ENCODE data around the gene JARID2. TPM values are rescaled to one million over a fixed set of nuclear protein-coding genes. Genes with fewer than 3 reads are reported as not detected.
A peak's percentile ranks its signal among the peaks of the same experiment; 100 is the strongest.

The JARID2 gene
- total and polyA plus RNA-seq, 2 of the 13 experiments (the other 11 are each of a cell fraction or from before 2014, with no cell fraction given), result 7.5 to 10.3 TPM

DNA sequence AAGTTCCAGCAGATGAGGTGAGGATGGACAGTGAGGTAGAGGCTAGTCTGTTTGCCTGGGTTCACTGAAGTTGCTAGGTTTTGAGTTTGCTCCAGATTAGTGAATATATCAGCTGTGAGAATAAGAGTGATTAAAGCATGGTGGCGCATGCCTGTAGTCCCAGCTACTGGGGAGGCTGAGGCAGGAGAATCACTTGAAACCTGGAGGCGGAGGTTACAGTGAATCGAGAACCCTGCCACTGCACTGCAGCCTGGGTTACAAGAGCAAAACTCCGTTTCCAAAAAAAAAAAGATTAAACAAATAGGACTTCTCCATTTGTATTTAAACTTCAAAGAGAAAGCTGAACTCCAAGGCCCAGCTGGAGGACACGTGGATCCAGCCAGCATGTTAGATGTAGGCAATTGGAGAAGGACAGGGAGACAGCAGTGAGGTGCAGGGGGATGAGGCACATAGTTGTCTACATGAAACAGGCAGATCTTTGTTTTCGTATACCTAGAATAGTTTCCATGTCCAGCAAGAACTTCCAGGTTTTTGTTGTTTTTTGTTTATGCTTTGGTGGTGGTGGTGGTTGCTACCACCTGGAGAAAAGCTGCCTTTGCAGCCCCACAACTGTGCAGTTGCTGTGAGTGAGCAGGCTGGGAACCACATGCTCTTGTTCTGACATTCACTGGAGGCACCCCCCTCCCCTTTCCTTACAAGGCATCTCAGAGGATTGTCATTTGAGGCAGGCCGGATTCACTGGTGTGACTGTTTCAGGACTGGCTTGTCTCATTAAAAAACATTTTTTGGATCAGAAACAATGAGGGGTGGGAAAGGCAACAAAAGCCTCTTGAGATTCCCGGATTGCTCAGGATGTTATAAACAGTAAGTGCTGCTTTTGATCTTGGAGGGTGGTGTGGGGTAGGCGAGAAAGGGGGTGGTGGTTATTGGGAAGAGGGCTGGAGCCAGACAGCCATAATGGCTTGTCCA, 72.3 kb downstream of the JARID2 start (continued):
- TF ChIP-seq ZNF629 (CRISPR knock-in tag; conservative IDR thresholded peaks at IDR 0.05) (no peak), ZBTB42 (CRISPR knock-in tag; IDR thresholded peaks at IDR 0.05) (no peak), ZNF790 (CRISPR knock-in tag; IDR thresholded peaks at IDR 0.05; ENCODE audit: borderline replicate concordance) (no peak), CEBPB (IDR thresholded peaks at IDR 0.05; ENCODE audit: borderline replicate concordance, low read depth, low read length) (no peak), EP300 (IDR thresholded peaks at IDR 0.05; ENCODE audit: low read depth in 2 of 2, low read length in 2 of 2) (peak in 1 of 2 experiments; percentile 42; a peak in 2 of 4 replicates), EP300 (CRISPR knock-in tag; IDR thresholded peaks at IDR 0.05; ENCODE audit: borderline replicate concordance) (no peak), ZNF850 (CRISPR knock-in tag; conservative IDR thresholded peaks at IDR 0.05) (no peak), ZBTB20 (CRISPR knock-in tag; IDR thresholded peaks at IDR 0.05; ENCODE audit: borderline replicate concordance, low read depth) (no peak), SSRP1 (CRISPR knock-in tag; IDR thresholded peaks at IDR 0.05) (no peak), ZNF557 (CRISPR knock-in tag; IDR thresholded peaks at IDR 0.05) (no peak), ATM (IDR thresholded peaks at IDR 0.05; ENCODE audit: borderline replicate concordance) (no peak), ZNF12 (CRISPR knock-in tag; IDR thresholded peaks at IDR 0.05) (no peak), MTA3 (CRISPR knock-in tag; IDR thresholded peaks at IDR 0.05) (no peak), ARNT2 (CRISPR knock-in tag; IDR thresholded peaks at IDR 0.05; ENCODE audit: low read depth) (no peak), IRF9 (CRISPR knock-in tag; IDR thresholded peaks at IDR 0.05; ENCODE audit: borderline replicate concordance) (no peak), ZNF20 (CRISPR knock-in tag; IDR thresholded peaks at IDR 0.05) (no peak), TOPORS (CRISPR knock-in tag; IDR thresholded peaks at IDR 0.05) (no peak), ZNF431 (CRISPR knock-in tag; IDR thresholded peaks at IDR 0.05; ENCODE audit: borderline replicate concordance, low read depth) (peak; percentile 57; the same call in 1 of the 2 replicates)
- TF ChIP-seq, protein P1, sequence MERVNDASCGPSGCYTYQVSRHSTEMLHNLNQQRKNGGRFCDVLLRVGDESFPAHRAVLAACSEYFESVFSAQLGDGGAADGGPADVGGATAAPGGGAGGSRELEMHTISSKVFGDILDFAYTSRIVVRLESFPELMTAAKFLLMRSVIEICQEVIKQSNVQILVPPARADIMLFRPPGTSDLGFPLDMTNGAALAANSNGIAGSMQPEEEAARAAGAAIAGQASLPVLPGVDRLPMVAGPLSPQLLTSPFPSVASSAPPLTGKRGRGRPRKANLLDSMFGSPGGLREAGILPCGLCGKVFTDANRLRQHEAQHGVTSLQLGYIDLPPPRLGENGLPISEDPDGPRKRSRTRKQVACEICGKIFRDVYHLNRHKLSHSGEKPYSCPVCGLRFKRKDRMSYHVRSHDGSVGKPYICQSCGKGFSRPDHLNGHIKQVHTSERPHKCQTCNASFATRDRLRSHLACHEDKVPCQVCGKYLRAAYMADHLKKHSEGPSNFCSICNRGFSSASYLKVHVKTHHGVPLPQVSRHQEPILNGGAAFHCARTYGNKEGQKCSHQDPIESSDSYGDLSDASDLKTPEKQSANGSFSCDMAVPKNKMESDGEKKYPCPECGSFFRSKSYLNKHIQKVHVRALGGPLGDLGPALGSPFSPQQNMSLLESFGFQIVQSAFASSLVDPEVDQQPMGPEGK (CRISPR knock-in tag; IDR thresholded peaks at IDR 0.05), result peak; percentile 14; the same call in 1 of the 2 replicates

Data from HepG2 (cell line).